ENCODE measurements around the gene PTPRO.

Gene PTPRO

DNA sequence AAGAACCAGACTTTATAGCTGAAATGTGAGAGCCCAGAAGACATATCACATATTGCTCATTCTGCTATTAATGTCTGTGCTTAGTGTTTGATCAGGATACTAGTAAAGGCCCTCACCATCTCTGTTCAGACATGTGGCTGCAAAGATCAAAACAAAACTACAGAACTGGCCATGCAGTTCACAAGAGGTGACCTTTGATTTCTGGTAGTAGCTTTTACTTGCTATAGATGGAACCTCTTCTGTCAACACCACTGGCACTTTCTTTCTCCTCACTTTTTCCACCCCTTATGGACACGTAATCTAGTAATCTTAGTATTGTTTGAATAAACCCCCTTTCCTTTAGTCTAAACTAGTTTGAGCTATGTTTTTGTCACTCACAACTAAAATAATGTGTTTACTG, 252.0 kb downstream of the PTPRO start:
- no peak for DNase-seq

DNA sequence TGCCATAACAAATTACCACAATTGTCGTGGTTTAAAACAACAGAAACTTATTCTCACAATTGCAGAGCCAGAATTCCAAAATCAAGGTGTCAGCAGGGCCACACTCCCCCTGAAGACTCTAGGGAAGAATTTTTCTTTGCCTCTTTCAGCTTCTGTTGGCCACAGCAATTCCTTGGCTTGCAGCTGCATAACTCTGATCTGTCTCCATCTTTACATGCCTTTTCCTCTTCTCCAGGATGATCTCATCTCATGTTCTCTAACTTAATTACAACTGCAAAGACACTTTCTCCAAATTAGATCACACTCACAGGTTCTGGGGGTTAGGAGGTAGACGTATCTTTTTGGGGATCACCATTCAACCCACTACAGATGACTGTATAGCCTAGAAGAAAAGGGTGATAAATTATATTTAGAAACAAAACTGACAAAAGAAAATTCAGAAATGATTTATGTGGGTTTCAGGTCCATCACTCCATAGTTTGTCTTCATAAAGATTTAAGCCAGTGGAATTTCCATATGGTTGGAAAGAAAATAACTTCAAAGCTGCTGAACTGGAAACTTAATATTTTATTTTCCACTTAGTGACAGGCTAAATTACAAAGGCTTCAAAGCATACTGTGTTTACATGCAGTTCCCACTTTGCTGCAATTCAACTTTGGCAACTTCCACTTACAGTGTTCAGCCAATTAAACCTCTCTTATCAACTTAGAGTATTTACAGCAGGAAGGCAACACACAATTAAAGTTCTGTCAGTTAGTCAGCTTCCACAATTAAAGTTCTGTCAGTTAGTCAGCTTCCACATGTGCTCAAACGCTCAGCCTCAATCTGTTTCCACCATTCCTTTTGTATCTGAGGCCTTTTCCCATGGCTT, 253.6 kb downstream of the PTPRO start:
- no peak for DNase-seq

DNA sequence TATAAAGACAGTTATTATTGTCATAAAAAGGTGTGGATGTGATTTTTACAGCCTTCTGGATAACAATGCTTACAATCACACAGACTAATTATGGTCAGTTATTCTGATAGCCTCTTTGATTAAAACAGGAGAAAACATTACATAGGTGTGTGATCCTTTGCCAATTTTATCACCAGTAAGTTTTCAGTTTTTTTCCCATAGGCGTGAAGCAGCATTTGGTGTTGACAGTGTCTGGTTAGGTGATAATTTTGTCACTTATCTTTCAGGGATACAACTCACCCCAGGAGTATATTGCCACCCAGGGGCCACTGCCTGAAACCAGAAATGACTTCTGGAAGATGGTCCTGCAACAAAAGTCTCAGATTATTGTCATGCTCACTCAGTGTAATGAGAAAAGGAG, 258.1 kb downstream of the PTPRO start:
- peak; percentile 40 for DNase-seq

DNA sequence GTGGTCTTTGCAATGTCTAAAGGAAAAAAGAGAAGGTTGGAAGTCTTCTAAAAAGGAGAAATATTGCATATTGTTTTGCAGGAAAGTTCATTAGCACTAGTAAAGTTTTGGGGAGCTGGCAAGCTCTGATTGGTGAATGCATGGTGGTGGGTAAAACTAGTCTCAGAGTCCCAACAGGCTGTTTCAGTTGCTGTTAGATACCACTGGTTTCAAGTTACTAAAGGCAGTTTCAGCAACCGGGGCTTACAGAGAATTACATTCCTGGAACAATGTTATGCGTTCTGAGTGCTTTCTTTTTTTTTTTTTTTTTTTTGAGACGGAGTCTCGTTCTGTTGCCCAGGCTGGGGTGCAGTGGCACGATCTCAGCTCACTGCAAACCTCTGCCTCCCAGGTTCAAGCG, 258.7 kb downstream of the PTPRO start:
- DNase-seq: no peak

DNA sequence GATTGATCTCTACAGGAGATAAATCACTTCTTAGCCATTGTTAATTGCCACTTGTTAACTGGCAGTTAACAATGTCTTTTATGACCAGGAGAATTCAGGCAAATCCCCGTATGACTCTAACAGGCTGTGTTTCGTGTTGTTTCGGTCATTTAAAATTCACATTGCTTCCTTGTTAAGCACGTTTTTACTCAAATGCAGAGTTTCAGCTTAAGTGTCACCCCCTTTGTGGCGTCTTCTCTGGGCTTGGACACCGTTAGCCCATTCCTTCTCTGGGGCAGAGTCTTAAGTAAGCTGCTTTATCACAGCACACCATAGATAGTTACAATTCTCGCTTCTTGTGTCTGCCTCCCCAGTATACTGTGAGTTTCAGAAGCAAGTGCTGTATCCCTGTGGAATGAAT, 261.5 kb downstream of the PTPRO start:
- no peak for DNase-seq

DNA sequence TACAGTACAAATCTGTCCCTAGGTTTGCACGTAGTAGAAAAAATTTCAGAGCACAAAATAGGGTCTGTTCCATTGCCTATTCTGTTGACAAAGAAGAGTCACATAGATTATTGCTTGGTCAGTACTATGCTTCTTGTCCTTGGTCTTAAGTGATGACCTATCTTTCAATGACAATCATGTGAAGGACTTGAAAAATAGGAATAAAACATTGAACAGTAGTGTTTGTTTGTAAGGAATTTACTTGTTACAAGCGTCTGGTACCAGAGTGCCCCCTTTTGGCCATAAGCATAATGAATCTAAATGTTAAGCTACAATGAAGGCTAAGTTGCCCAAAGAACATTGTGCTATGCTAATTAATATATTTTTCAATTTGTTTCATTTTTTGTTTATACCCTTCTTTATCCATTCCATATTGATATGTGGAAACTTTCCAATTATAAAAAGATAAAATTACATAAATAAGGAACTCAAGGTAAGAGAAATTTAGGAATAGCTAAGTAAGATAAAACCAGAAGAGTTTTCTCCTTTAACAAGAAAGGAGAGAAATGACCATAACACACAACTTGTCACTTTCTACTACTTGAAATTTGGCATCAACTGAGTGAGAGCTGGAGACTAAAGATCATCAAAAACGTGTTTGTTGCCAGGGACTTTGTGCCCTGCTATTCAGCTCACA, 262.2 kb downstream of the PTPRO start:
- DNase-seq: peak; percentile 77

DNA sequence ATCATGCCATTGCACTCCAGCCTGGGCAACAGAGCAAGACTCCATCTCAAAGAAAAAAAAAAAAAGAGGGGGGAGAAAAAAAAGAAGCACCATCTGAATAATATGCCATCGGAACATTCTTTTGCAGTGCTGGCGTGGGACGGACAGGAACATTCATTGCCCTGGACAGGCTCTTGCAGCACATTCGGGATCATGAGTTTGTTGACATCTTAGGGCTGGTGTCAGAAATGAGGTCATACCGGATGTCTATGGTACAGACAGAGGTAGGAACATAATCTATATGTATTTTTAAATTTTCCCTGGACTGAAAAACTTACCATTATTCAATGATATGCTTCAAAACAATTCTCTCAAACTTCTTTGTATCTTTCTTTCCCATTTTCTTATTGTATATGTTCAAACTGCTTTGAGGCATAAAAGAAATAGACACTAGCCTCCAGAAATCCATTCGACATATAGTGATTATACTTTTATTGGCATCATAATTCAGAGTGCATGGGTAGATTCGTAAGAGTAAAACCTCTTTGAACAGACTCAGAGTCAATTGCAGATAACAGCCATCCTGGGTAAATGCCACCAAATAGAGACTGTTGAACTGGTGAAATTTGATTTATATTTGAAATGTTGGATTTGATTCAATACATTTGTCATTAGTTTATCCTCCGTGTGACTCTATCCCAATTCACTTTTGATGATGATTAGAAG, 267.2 kb downstream of the PTPRO start:
- no peak for DNase-seq

DNA sequence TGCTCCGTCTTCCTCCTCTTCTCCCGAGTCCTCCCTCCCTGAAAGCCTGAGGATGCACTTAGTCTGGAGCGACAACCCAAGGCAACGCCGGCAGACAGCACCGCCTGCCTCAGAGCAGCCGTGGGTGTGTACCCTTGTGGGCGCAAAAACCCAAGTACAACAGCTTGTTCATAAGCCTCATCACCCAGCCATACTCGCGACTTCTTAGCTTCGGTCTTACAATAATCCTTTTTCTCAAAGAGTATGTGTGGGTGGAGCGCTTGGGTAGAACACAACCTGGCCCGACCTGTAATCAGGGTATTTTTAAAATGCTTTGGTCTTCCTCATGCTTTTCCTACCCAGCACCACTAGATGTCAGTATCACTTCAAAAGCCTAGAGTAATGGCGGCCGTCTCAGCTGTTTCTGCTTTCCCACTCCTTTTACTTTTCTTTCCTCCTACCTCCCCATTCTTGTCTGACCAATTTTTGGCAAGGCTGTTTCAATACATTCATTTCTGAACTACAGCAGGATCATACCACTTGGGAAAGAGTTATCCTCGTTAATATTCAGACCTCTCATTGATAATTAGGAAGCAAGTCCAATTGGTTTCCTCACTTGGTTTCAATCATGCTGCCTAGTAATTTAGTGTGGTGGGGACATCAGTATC, 268.0 kb downstream of the PTPRO start:
- DNase-seq: peak; percentile 87

DNA sequence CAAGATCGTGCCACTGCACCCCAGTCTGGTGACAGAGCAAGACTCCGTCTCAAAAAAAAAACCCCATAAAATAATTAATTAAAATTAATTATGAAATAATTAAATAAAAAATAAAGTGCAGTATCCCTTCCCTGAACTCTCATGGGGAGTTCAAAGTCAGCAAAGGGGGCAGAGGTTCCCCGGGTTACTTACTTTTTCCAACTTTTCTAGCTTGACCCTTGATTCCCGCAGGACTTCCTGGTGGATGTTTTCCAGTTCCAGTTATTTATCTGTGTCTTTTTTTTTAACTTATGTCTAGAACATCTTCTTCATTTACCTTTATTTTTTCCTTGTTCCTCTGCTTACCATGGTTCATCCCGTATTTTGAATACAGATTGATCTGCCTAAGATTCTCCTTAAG, 269.5 kb downstream of the PTPRO start:
- DNase-seq: no peak

DNA sequence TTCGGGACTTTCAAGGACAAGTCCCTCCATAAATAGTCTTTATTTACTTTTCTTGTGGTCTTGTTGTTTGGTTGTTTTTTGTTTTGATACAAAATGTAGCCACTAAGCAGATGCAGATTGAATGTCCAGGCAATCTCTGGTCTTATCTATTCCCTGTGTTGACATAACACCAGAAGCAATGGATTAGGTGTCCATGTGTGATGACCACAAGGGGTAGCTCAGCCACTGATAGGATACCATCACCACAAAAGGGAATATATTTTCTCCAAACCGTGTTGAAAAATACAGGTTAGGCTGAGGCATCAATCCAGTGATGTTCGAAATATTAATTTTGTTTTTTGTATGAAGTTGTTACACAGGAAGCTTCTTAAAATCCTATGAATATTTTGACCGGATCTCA, 270.6 kb downstream of the PTPRO start:
- peak; percentile 24 for DNase-seq

DNA sequence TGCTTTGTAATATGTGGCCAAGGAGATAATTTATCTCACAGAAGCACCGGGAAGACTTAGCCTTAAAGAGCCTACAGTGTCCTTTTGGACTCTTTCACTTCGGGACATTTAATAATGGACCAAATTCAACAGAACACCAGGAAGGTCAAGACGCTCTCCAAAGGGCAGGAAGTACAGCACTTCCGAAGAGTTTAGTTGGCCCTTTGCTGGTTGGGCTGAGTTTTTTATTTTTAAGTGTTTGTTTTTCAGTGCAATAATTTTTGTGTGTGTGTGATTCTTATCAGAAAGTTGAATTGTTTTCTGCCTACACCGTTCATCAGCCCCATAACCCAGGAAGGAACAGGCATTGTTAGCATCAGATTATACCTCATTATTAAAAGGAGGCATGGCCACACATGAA, 273.9 kb downstream of the PTPRO start:
- DNase-seq: no peak

DNA sequence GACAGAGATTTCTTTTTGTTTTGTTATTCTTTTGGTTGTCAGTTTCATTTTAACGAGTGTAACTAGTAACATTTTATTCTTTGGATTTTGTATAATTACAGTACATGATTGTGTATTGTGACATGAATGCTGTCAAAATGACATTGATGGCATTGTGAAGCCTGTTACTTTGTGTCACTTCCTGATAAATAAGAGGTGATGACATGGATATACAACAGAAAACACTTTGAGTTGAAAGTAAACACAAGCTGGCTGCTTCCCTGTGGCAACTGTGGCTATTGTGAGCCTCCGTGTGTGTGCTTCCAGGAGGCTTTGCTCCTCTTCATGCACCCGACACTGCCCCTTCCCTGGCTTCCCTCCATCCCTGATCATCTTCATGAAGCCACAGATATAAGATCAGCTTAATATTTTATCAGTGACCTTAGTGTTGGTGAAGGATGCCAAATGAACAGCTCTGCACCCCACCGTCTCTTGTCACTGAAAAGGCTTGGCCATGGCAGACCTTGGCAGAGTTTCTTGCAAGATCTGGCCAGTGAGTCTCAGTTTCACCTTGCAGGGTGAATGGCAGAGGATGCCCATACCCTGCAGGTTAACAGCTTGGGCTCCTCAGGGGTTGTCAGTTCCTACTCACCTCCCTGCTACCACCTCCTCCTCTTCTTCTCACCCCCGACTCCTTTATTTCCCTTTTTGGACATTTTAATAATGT, 275.0 kb downstream of the PTPRO start:
- DNase-seq: no peak

DNA sequence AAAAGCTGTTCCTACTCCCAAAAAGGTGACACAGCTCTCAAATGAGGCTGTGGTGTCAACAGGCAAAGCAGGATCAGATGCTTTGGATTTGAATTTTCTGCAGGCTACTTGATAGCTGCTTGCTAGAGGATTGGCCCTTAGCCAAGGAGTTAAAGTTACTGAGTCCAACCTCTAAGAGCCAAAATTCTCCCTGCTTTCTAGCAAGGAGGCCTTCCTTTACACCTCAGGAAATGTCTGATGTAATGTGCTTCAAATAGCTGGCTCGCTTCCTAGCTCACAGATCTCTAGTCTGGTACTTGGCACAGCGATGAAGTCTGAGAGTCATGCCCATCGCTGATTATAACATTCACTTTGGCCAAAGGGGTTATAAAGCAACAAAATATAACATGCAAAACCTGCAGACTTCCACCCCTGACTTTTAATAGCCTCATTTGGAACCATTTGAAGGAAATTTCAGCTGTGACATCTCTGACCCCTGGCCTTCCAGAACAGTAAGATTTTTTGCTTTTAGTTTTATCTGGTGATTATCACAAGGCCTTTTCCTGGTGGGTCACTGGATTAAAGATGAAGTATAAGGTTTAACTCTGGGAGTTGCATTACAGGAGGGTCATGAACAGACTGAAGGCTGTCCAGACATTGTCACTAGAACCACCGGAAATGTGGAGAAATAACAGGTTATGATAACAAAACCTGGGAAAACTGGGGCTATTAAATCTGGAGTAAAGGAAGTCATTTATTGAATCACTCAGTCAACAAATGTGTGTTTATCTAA, 277.1 kb downstream of the PTPRO start:
- DNase-seq: no peak

DNA sequence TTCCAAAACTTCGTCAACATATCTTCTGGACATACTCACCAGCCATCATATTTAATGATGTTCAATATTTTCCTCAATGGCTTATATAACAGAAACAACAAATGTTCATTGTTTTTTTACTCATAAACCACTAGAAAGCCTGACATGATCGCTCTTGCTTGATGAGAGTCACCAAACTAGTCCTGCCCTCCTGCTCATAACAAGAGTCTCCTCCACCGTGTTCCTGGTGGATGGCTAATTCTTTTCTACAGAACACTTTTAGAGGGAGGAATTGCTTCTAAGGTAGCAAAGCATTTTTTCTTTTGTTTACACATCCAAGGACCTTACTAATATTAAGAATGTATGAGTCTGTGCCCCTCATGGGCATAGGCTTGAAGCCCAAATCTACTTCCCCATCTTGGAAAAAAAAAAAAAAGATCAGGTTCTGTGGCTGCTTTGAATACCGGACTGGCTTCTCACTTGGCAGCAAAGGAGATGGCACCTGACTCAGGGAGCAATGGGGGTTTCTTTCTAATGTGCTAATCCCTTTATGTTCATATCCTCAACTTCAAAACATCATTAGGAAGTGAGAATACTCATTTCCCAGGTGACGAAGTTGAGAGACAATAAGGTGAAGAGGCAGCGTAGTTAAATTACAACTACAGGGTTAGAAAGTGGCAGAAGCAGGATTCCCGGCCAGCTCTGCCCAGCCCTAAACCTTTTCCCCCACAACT, 278.1 kb downstream of the PTPRO start:
- no peak for DNase-seq

DNA sequence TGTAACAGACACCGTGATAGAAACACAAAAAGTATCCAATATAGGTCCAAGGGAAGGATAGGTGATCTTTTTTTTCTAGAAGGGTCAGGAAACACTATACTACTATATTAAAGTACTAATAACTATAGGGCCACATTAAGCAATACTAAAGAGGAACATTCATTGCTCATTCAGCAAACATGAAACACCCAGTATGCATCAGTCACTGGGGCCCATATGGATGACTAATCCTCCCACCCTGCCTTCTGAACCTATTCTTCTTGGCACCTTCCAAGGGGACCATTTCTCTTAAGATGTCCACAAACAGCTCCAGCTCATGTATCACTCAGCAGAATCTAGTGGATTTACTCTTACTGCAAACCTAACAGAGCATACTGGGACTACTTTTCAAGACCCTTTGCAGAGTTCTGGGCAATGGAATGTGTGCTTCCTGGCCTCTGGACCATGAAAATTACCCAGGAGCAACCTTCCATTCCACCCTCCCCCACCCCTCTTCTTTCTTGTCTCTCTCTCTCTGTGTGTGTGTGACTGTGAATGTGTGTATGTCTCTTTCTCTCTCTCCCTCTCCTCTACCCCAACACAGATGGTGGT, 279.0 kb downstream of the PTPRO start:
- no peak for DNase-seq

DNA sequence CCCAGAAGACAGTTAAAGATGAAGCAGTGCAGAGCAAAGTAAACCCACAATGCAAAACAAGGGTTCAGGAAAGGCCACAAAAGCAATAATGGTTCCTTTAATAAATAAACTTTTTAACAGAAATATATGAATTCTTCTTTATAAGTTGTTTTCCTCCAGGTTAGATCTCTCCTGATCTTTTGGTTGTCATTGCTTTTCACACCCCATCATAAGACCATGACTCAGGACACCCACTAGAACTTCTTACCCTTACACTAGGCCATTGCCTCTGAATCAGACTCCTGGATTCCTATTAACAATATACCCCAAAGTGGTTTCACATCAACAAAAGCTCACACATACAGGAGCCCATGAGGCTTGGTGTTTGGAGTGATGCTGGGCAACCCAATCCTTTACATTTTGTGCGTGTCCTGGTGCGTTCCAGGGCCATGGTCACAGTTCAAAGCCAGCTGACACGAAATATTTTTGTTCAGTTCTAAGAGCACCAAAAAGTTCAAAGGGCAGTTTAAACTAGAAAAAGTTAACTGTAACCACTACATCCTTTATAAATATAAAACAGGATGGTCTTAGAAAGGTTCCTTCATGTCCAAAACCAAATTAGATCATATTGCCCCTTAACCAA, 279.9 kb downstream of the PTPRO start:
- DNase-seq: no peak

DNA sequence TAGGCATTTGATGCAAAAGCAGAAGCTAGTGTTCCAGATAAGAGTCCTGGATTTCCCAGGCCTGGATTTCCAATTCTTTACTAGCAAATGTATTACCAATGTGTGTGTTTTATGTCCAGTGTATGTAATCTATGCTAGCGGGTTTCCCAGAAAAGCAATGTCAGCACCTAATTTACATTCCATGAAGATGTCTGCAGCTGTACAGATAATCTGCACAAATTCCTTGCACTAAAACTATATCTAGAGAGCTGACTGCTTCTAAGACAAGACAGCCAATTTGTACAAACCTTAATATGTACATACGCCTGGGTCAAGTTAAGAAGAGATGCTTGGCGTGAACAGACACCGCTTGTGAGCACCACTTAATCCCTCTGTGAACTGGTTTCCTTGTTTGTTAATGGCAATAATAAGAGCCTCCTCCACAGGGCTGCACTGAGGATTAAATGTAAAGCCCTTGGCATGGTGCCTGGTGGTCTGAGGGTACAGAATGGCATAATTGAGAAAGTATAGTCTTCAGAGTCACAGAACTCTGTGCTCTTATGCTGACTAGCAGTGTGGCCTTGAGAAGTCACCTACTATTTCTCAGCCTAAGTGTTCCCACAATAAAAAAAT, 281.3 kb downstream of the PTPRO start:
- peak; percentile 43 for DNase-seq

DNA sequence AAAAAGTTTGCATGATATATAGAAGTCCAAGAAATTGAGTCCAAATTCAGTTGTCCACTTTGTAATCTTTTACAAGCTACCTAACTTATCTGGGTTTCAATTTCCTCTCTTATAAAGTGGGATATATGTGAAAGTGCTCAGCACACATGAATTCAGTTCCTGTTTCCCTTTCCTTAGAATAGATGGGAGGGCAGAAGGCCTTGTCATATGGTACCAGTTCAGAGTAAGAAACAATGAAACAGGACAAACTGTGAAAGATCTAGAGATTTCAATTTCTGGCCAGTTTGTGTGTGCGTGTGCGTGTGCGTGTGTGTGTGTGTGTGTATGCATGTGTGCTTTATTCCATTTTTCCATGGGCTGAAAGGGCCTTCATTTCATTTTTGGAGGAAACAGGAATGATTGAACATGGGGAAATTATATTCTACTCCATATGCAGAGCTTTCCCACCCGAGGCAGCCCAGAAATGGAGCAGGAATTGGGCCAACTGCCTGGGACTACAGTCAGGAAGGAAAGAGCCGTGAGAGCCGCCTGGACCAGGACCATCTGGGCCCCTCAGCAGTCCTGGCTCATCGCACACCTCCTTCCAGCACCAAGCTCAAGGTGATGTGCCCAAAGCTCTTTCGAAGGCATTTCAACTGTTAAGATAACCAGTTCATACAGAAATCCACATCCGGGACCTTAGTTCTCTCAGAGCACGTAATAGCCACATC, 283.7 kb downstream of the PTPRO start:
- peak; percentile 52 for DNase-seq

DNA sequence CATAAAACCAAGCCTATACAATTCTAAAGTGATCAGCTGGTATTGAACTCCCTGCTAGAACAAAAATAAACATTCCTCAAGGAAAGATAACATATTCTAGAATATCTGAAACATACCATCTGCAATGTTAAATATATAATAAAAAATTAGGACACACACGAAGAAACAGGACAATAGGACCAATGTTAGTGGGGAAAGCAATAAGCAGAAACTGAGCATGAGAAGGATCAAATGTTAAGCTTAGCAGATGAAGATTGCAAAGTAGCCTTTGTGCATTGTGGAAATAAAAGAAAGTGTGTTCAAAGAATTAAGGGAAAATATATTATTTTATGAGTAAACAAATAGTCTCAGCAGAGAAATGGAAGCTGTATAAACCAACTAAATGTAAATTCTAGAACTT, 286.1 kb downstream of the PTPRO start:
- DNase-seq: no peak
